Body of pancreas (tissue), 4 donors: ENCODE measurements around the gene IL24. TPM values are rescaled to one million over a fixed set of nuclear protein-coding genes. Genes with fewer than 3 reads are reported as not detected.

Experiments
- ATAC-seq: fragments of 150-250 bp; one replicate; pipeline ENCODE4 v1.9.1; 2016
- DNase-seq, 4 donors: peaks; one replicate each; pipeline ENCODE4 v3.0.0-alpha.2; 2019
- H3K27ac ChIP-seq, 4 donors: fragments of 200-600 bp; sonication (generic); 1 replicate in 3 of 4; 2 replicates in 1 of 4; pipeline versions ENCODE4 v1.5.1 to v1.6.1; 2016 to 2019; ENCODE audit warnings: mild to moderate bottlenecking in 1 of 4, mixed read lengths in 1 of 4, moderate library complexity in 1 of 4
- H3K27me3 ChIP-seq, 2 donors: fragments of 200-600 bp; sonication (generic); one replicate each; pipeline ENCODE4 v1.6.0; 2016; ENCODE audit warnings: mild to moderate bottlenecking in 1 of 2
- H3K36me3 ChIP-seq, 2 donors: fragments of 200-600 bp; sonication (generic); replicated peaks in 1 of 2; 2 replicates each; pipeline ENCODE4 v1.5.1; 2016; ENCODE audit warnings: low read depth in 2 of 2; ENCODE audit not compliant: insufficient read depth in 1 of 2
- H3K4me1 ChIP-seq: fragments of 200-600 bp; sonication (generic); one replicate; pipeline ENCODE4 v1.6.0; 2016
- H3K4me3 ChIP-seq, 2 donors: fragments of 200-600 bp; sonication (generic); 1 replicate in 1 of 2; 2 replicates in 1 of 2; pipeline ENCODE4 v1.5.1; 2016 to 2019
- H3K9me3 ChIP-seq, 3 donors: fragments of 200-600 bp; sonication (generic); 1 replicate in 2 of 3; 2 replicates in 1 of 3; pipeline ENCODE4 v1.5.1; 2016
- POLR2A ChIP-seq, 3 donors: fragments of 450-650 bp; IDR thresholded peaks; one replicate each; pipeline ENCODE4 v1.6.1; 2016; ENCODE audit warnings: antibody characterized with exemption in 3 of 3, mild to moderate bottlenecking in 2 of 3
- WGBS, 2 donors: methylation state at CpG; one replicate each; pipeline ENCODE4 v1.1.5; 2017; 5-methylcytosine and 5-hydroxymethylcytosine counted together
- intact Hi-C: fragments of 100-400 bp; cut with DNase I; formaldehyde crosslinking; loops from one replicate; pipeline ENCODE4 v1.15.1; 2023
- total RNA-seq, 2 donors: library from RNA; depleted of rRNA; stranded (reverse); fragments of >200 nt; gene quantifications; one replicate each; pipeline ENCODE4 v1.1.0, GENCODE V29; 2016
- TF ChIP-seq, protein P1 (sequence below), 7 experiments: fragments of 450-650 bp in 4 of 7; fragments of 200-600 bp in 3 of 7; sonication (generic) in 3 of 7; IDR thresholded peaks; one replicate each; pipeline ENCODE4 v1.5.1; 2016 to 2019; ENCODE audit warnings: antibody characterized with exemption in 7 of 7

The IL24 gene
- total RNA-seq, 2 donors from 2014 or later = not detected

- no peaks in the 10 kb centered on the region for H3K9me3 ChIP-seq
- 69 to 71% methylated on average over 10 of the region's 10 CpGs for WGBS, 2 donors
- DNase-seq = no peak
- peaks cover 11% of the 10 kb centered on the region for H3K4me1 ChIP-seq
- TF ChIP-seq, protein P1, sequence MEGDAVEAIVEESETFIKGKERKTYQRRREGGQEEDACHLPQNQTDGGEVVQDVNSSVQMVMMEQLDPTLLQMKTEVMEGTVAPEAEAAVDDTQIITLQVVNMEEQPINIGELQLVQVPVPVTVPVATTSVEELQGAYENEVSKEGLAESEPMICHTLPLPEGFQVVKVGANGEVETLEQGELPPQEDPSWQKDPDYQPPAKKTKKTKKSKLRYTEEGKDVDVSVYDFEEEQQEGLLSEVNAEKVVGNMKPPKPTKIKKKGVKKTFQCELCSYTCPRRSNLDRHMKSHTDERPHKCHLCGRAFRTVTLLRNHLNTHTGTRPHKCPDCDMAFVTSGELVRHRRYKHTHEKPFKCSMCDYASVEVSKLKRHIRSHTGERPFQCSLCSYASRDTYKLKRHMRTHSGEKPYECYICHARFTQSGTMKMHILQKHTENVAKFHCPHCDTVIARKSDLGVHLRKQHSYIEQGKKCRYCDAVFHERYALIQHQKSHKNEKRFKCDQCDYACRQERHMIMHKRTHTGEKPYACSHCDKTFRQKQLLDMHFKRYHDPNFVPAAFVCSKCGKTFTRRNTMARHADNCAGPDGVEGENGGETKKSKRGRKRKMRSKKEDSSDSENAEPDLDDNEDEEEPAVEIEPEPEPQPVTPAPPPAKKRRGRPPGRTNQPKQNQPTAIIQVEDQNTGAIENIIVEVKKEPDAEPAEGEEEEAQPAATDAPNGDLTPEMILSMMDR (IDR thresholded peaks at IDR 0.05) = no peak
- no peak for TF ChIP-seq POLR2A (IDR thresholded peaks at IDR 0.05)
- intact Hi-C loops = loop anchor here (5.0 kb wide), 1 partner anchor 172 kb away; no protein-coding TSS in a partner anchor
- no peak overlapping the region for H3K27ac ChIP-seq
- no peak overlapping the region for H3K4me3 ChIP-seq
- no peaks in the 10 kb centered on the region for H3K36me3 ChIP-seq
- ATAC-seq = no peak
- no peaks in the 10 kb centered on the region for H3K27me3 ChIP-seq
Observed at GRCh38 chr1:206904423-206905142, 7.3 kb downstream of the IL24 start.

DNA sequence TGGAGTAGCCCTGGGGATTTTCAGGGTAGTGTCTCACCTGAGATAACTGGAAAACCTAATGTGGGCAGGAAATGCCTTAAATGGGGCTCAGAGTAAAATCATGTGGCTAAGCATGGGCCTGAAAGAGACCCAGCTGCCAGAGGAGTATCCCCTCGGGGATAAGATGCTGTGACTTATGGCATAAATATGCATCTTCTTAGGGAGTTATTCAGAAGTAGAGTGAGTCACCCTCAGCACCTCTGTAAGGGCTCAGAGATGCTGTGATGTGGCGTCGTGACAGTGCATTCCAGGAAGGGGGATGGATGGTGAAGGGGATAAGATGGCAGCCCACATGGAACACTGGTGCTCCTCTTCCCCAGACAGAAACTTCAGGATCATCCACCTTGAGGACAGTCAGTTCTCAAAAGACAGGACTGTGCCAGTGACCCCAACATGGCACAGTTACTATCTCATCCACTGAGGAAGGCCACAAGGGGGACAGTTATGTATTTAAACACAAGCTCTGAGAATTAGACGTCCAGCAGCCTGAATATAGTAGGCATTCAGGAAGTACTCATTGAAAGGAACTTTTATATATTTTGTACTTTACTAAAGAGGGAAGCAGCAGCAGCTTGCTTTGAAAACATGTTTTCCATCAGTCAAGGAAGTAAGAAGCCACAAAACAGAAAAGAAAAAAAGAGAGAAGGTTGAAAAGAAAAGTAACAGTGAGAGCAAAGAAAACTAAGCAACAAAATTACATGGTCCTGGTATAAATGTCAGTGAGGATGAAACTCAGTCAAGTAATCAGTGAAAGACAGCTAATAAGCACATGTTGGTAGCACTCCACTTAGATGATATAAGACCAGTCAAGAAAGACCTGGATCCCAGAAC lies 8.3 kb downstream of the IL24 start:
- intact Hi-C loops = no loop called here
- H3K36me3 ChIP-seq = no peaks in the 10 kb centered on the region
- ATAC-seq = no peak
- no peak for DNase-seq
- peaks cover 20% of the 10 kb centered on the region for H3K4me1 ChIP-seq
- no peak for TF ChIP-seq POLR2A (IDR thresholded peaks at IDR 0.05)
- TF ChIP-seq, protein P1 (IDR thresholded peaks at IDR 0.05) = no peak
- no peaks in the 10 kb centered on the region for H3K27me3 ChIP-seq
- 69 to 81% methylated on average over 4 of the region's 4 CpGs for WGBS, 2 donors
- H3K27ac ChIP-seq = no peak overlapping the region
- no peaks in the 10 kb centered on the region for H3K9me3 ChIP-seq
- no peak overlapping the region for H3K4me3 ChIP-seq

GRCh38 chr1:206907304-206907991 lies 10.2 kb downstream of the IL24 start:
- no peak overlapping the region for H3K27ac ChIP-seq
- H3K36me3 ChIP-seq = no peaks in the 10 kb centered on the region
- no peaks in the 10 kb centered on the region for H3K9me3 ChIP-seq
- intact Hi-C loops = no loop called here
- no peak for TF ChIP-seq POLR2A (IDR thresholded peaks at IDR 0.05)
- TF ChIP-seq, protein P1 (IDR thresholded peaks at IDR 0.05) = peak in 3 of 7 experiments; percentile 11 to 28 (median 23)
- DNase-seq (peak in 2 of 4 donors; percentile 39 to 50), ATAC-seq (no peak)
- H3K4me1 ChIP-seq = peaks cover 26% of the 10 kb centered on the region
- H3K4me3 ChIP-seq = no peak overlapping the region
- no peaks in the 10 kb centered on the region for H3K27me3 ChIP-seq
- 76 to 81% methylated on average over 23 of the region's 23 CpGs for WGBS, 2 donors

DNA sequence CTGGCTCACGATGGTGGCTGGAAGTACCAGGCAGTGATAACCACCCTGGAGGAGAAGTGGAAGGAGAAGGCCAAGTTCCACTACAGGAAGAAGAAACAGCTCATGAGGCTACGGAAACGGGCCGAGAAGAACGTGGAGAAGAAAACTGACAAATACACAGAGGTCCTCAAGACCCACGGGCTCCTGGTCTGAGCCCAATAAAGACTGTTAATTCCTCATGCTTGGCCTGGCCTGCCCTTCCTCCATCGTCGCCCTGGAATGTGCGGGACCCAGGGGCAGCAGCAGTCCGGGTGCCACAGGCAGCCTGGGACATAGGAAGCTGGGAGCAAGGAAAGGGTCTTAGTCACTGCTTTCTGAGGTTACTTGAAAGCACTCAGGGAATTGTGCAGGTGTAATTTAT lies 10.8 kb downstream of the IL24 start:
- TF ChIP-seq, protein P1 (IDR thresholded peaks at IDR 0.05) = no peak
- no peak for TF ChIP-seq POLR2A (IDR thresholded peaks at IDR 0.05)
- no peak for DNase-seq
- H3K27ac ChIP-seq = no peak overlapping the region
- no peak for ATAC-seq
- WGBS, 2 donors = 67 to 71% methylated on average over 10 of the region's 10 CpGs
- intact Hi-C loops = no loop called here
- no peak overlapping the region for H3K4me3 ChIP-seq
- no peaks in the 10 kb centered on the region for H3K27me3 ChIP-seq
- no peaks in the 10 kb centered on the region for H3K9me3 ChIP-seq
- peaks cover 26% of the 10 kb centered on the region for H3K4me1 ChIP-seq
- no peaks in the 10 kb centered on the region for H3K36me3 ChIP-seq
